Mesenteric fat pad (tissue), 1 donor: ENCODE measurements around the gene DYNC2H1. TPM values are rescaled to one million over a fixed set of nuclear protein-coding genes. Genes with fewer than 3 reads are reported as not detected.

Source experiments
- DNase-seq: peaks from one replicate; pipeline ENCODE4 v3.0.0-alpha.2; 2020; ENCODE audit warnings: low spot score
- total RNA-seq: library from RNA; stranded (reverse); fragmentation: NEBNext Ultra II Directional; extraction: Animal tissue kit (Norgen Biotek cat#: 25700); gene quantifications from one replicate; pipeline ENCODE4 v1.2.1, GENCODE V29; 2021
- donor health status: DM: yes; HTN: yes; CAD: no.

DYNC2H1 gene
- total RNA-seq, 1 donor from 2014 or later, result 16.6 TPM

DNA sequence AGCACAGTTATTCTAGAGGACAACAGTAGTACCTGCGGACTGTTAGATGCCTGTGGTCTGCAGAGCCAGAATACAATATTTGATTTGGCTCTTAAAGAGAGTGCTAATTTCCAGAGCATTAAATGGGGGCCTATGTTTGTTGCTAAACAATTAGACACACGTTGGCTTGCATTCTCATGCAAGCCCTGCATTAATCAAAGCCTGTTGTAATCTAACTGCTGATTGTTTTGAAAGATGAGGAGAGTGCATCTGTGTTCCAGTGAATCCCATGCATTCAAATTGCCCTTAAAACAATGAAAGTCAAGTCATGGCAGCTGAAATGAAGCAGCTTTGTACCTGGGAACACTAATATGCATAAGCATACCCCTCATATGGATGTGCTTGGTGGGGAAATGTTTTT is 419.4 kb downstream of the DYNC2H1 start:
- DNase-seq, result no peak

DNA sequence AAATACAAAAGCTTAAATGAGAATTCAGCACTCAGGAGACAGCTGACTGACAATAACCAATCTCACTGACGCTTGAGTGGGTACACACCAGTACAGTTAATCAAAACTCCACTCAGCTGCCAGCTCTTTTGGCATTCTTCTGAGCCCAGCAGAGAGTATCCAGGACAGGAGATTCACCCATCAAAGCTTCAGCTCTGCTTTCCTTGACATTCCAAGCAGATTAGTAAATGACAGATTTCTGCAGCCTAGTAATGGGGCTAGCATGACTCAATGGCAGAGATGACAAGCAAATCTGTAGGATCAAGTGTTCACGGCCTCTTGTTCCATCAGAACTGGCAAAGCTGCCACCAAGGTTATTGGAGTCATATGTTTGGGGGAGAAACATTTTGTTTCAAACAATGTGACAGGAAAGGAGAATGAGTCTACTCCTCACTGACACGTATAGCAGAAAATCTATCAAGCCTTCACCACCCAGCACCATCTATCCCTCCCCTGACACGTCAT is 420.0 kb downstream of the DYNC2H1 start:
- no peak for DNase-seq

Other genes with a start within 250 kb of the DYNC2H1 start
- gene MMP12, start 234.4 kb upstream of the DYNC2H1 start, total RNA-seq, result 0.29 TPM
- not detected for gene MMP13, start 153.7 kb upstream of the DYNC2H1 start, total RNA-seq
- 22.1 TPM for gene DCUN1D5, start 17.3 kb upstream of the DYNC2H1 start, total RNA-seq